SK-N-MC (cell line): ENCODE measurements around the gene ZNF783.
"Not testable (repeated sequence)": the region's sequence is repeated elsewhere in the genome, so short reads cannot be mapped to it uniquely, and the experiment has no call there.

Source experiments
- DNase-seq: peaks from one replicate; pipeline ENCODE4 v3.0.0-alpha.2; 2011; ENCODE audit warnings: low read depth, low spot score
- H3K27ac ChIP-seq: fragments of 200-600 bp; sonication (generic); 2 replicates; pipeline ENCODE4 v1.5.1; 2016; ENCODE audit warnings: mixed run types
- H3K36me3 ChIP-seq: fragments of 200-600 bp; sonication (generic); 2 replicates; pipeline ENCODE4 v1.6.1; 2017; ENCODE audit warnings: antibody characterized with exemption, low read length, mixed read lengths; ENCODE audit not compliant: insufficient read depth
- H3K4me3 ChIP-seq: fragments of 200-600 bp; sonication (generic); 2 replicates; pipeline ENCODE4 v1.5.1; 2016
- H3K9ac ChIP-seq: fragments of 200-600 bp; sonication (generic); 2 replicates; pipeline ENCODE4 v1.8.0; 2017; ENCODE audit warnings: mixed run types, mixed read lengths; ENCODE audit not compliant: insufficient read length
- H3K9me3 ChIP-seq: fragments of 200-600 bp; sonication (generic); 2 replicates; pipeline ENCODE4 v1.6.1; 2017; ENCODE audit warnings: low read depth, mild to moderate bottlenecking, antibody characterized with exemption, low read length, moderate library complexity, mixed read lengths
- EZH2 ChIP-seq: fragments of 200-600 bp; sonication (generic); IDR thresholded peaks from one replicate; pipeline ENCODE4 v1.6.1; 2017; ENCODE audit warnings: antibody characterized with exemption
- FOXP2 ChIP-seq: optimal IDR thresholded peaks from 2 replicates; pipeline ENCODE3; 2011; ENCODE audit warnings: mild to moderate bottlenecking, moderate library complexity; ENCODE audit not compliant: insufficient read depth; ENCODE audit errors: extremely low read length, control extremely low read depth
- POLR2AphosphoS5 ChIP-seq: IDR thresholded peaks from 2 replicates; pipeline ENCODE4 v1.6.1; 2012; ENCODE audit warnings: mild to moderate bottlenecking, low read depth, low read length, borderline replicate concordance

ZNF783 gene

GRCh38 chr7:149223761-149224160, 38.2 kb upstream of the ZNF783 start:
- TF ChIP-seq POLR2AphosphoS5, result no peak
- no peak for TF ChIP-seq FOXP2
- no peak for TF ChIP-seq EZH2
- Histone ChIP-seq H3K9ac (no peak overlapping the region), H3K4me3 (no peak overlapping the region), H3K9me3 (no peaks in the 10 kb centered on the region), H3K36me3 (peaks cover 5% of the 10 kb centered on the region; the same call in 1 of the 2 replicates), H3K27ac (no peak overlapping the region)
- no peak for DNase-seq

DNA sequence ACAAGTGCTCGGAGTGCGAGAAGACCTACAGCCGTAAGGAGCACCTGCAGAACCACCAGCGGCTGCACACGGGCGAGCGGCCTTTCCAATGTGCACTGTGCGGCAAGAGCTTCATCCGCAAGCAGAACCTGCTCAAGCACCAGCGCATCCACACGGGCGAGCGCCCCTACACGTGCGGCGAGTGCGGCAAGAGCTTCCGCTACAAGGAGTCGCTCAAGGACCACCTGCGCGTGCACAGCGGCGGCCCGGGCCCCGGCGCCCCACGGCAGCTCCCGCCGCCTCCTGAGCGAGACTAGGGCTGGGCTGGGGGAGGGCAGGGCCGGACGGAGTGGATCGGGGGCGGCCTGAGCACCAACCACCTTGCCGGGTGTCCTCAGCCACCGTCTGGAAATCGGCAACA, 37.6 kb upstream of the ZNF783 start:
- Histone ChIP-seq H3K27ac (no peak overlapping the region), H3K36me3 (no peaks in the 10 kb centered on the region; the same call in 1 of the 2 replicates), H3K9me3 (no peaks in the 10 kb centered on the region), H3K9ac (no peak overlapping the region), H3K4me3 (no peak overlapping the region)
- no peak for TF ChIP-seq EZH2
- TF ChIP-seq POLR2AphosphoS5, result no peak
- no peak for TF ChIP-seq FOXP2
- DNase-seq, result no peak

- H3K27ac ChIP-seq, result no peak overlapping the region
- no peak for DNase-seq
- no peaks in the 10 kb centered on the region for H3K9me3 ChIP-seq
- H3K36me3 ChIP-seq, result no peaks in the 10 kb centered on the region; the same call in 1 of the 2 replicates
- TF ChIP-seq FOXP2 (no peak), EZH2 (no peak), POLR2AphosphoS5 (no peak)
- H3K9ac ChIP-seq, result no peak overlapping the region
- H3K4me3 ChIP-seq, result no peak overlapping the region
Measured at GRCh38 chr7:149225106-149225505, 36.9 kb upstream of the ZNF783 start.

- no peak for TF ChIP-seq FOXP2
- no peak for TF ChIP-seq EZH2
- TF ChIP-seq POLR2AphosphoS5, result no peak
- DNase-seq, result no peak
- no peaks in the 10 kb centered on the region; the same call in 1 of the 2 replicates for H3K36me3 ChIP-seq
- no peak overlapping the region for H3K9ac ChIP-seq
- no peak overlapping the region for H3K4me3 ChIP-seq
- H3K27ac ChIP-seq, result no peak overlapping the region
- no peaks in the 10 kb centered on the region for H3K9me3 ChIP-seq
Measured at GRCh38 chr7:149225656-149226055, 36.3 kb upstream of the ZNF783 start.

DNA sequence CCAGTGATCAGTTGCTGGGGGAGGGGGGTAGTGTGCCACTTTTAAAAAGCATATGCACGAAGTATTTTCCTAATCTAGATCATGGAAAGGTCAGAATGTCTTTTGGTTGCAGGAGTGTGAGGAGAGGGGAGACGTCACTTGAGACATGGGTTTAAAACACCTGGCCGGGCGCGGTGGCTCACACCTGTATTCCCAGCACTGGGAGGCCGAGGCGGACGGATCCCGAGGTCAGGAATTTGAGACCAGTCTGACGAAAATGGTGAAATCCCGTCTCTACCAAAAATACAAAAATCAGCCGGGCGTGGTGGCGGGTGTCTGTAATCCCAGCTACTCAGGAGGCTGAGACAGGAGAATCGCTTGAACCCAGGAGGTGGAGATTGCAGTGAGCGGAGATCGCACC, 35.6 kb upstream of the ZNF783 start:
- not testable (repeated sequence) for H3K36me3 ChIP-seq, H3K27ac ChIP-seq, DNase-seq, H3K9me3 ChIP-seq, H3K4me3 ChIP-seq, H3K9ac ChIP-seq

DNA sequence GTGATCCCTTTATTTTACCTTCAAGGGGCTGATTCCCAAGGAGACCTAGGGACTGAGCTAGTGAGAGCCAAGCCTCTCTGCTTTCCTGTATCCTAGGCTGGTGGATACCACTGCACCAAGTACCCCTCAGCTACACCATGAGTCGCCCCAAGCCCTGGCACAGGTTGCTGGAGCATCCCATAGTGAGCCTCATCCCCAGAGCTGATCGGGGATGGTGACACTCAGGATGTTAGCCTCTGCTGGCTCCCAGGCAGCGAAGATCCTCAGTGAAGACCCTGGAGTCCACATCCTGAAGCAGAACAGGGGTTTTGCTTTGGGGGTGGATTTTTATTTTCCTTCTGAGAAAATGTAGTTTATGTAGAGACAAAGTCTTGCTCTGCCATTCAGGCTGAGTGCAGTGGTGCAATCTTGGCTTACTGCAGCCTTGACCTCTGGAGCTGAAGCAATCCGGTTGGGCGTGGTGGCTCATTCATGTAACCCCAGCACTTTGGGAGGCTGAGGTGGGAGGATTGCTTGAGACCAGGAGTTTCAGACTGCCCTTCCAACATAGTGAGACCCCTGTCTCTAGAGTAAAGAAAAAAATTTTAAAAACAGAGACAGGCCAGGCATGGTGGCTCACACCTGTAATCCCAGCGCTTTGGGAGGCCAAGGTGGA, 35.0 kb upstream of the ZNF783 start:
- Histone ChIP-seq H3K4me3 (no peak overlapping the region), H3K27ac (no peak overlapping the region), H3K36me3 (no peaks in the 10 kb centered on the region; the same call in 1 of the 2 replicates), H3K9ac (no peak overlapping the region), H3K9me3 (no peaks in the 10 kb centered on the region)
- no peak for DNase-seq
- TF ChIP-seq FOXP2 (no peak), POLR2AphosphoS5 (peak; percentile 28; the same call in 1 of the 2 replicates)

DNA sequence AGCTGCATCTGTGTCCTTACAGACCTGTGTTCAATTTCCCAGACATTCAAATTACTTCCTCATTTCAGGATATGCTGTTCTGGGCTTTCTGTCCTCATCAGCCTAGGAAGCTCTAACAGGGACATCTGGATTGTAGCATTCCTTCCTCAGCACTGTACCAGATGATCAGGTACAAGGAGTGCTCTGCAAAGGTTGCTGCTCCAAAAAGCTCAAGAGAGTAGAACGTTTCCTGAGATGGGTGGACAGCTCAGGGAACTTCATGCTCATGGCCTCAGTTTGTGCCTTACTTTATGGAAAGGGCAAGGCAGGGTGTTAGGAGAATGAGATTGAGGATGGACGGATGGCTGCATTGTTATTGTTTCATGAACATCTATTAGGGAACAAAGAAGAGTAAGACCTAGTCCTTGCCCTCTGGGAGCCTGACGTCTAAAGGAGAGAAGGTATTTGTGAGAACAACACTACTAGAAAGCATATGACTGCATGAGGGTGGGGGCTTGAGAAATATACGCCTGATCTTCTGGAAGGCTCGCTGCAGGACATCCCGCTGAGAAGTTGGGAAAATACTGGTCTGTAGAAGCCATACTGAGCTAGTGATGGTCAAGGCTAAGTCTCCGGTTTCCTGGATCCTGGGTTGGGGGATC, 33.0 kb upstream of the ZNF783 start:
- TF ChIP-seq EZH2, result no peak
- Histone ChIP-seq H3K9me3 (no peaks in the 10 kb centered on the region), H3K36me3 (no peaks in the 10 kb centered on the region; the same call in 1 of the 2 replicates), H3K9ac (no peak overlapping the region), H3K4me3 (no peak overlapping the region), H3K27ac (no peak overlapping the region)
- DNase-seq, result no peak

- TF ChIP-seq POLR2AphosphoS5, result no peak
- TF ChIP-seq EZH2, result no peak
- TF ChIP-seq FOXP2, result no peak
- no peak for DNase-seq
- Histone ChIP-seq H3K9ac (no peak overlapping the region), H3K4me3 (no peak overlapping the region), H3K36me3 (no peaks in the 10 kb centered on the region; the same call in 1 of the 2 replicates), H3K9me3 (no peaks in the 10 kb centered on the region), H3K27ac (no peak overlapping the region)
Measured at GRCh38 chr7:149229526-149229925, 32.5 kb upstream of the ZNF783 start.

DNA sequence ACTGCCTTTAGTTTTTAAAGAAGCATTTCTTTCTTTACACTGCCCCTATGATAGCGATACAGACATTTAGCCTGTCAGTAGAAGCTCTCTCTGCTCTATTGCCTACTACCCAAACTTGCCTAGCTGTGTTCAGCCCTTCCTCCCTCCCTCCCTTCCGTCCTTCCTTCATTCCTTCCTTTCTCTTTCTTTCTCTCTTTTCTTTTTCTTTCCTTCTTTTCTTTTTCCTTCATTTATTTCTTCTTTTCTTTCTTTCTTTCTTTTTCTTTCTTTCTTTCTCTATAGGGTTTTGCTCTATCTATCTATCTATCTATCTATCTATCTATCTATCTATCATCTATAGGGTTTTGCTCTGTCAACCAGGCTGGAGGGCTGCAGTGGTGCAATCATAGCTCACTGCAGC, 29.6 kb upstream of the ZNF783 start:
- H3K36me3 ChIP-seq, result no peaks in the 10 kb centered on the region
- DNase-seq, result no peak
- H3K9me3 ChIP-seq, result no peaks in the 10 kb centered on the region
- no peak overlapping the region for H3K27ac ChIP-seq
- H3K9ac ChIP-seq, result no peak overlapping the region
- TF ChIP-seq POLR2AphosphoS5 (no peak), FOXP2 (no peak), EZH2 (no peak)
- H3K4me3 ChIP-seq, result no peak overlapping the region

DNA sequence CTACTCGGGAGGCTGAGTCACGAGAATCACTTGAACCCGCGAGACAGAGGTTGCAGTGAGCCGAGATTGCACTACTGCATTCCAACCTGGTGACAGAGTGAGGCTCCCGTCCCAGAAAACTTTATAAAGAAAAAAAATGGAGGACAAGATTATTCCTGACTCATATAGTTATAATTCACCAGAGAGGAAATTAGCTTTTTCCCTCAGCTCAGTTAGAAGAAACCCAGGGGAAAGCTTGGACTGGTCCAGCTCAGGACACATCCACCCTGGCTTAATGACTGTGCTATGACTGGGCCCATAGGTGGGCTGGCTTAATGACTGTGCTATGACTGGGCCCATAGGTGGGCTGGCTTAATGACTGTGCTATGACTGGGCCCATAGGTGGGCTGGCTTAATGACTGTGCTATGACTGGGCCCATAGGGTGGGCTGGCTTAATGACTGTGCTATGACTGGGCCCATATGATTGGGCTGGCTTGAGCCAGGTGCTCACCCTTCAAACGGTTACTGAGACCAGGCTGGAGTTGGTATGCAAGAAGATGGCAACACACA, 28.3 kb upstream of the ZNF783 start:
- not testable (repeated sequence) for H3K4me3 ChIP-seq, H3K9ac ChIP-seq, H3K36me3 ChIP-seq, DNase-seq, H3K9me3 ChIP-seq, H3K27ac ChIP-seq
